Activated naive CD8-positive, alpha-beta T cell treated with anti-CD3 and anti-CD28 coated beads, Interleukin-2, amount 50 U/mL, for 24 hours (primary cell): ENCODE results near the gene ULK4.
"Not testable (repeated sequence)": the region's sequence is repeated elsewhere in the genome, so short reads cannot be mapped to it uniquely, and the experiment has no call there.

ENCODE experiments used
- ATAC-seq: fragments of 150-1000 bp; cut with Tn5 transposase; one replicate; pipeline ENCODE4 v1.10.0; 2021
- DNase-seq: peaks from one replicate; pipeline ENCODE4 v3.0.0; 2021
- H3K27ac Mint-ChIP-seq: one replicate; pipeline ENCODE4 v1.8.0; 2021; ENCODE audit warnings: mild to moderate bottlenecking, mixed read lengths
- H3K27me3 Mint-ChIP-seq: one replicate; pipeline ENCODE4 v1.8.0; 2021; ENCODE audit warnings: mixed read lengths
- H3K36me3 Mint-ChIP-seq: one replicate; pipeline ENCODE4 v1.8.0; 2021; ENCODE audit warnings: low read depth, mixed read lengths
- H3K4me1 Mint-ChIP-seq: one replicate; pipeline ENCODE4 v1.8.0; 2021; ENCODE audit warnings: mixed read lengths
- H3K4me3 Mint-ChIP-seq: one replicate; pipeline ENCODE4 v1.8.0; 2021; ENCODE audit warnings: mild to moderate bottlenecking, moderate library complexity, mixed read lengths
- H3K9me3 Mint-ChIP-seq: one replicate; pipeline ENCODE4 v1.8.0; 2021; ENCODE audit warnings: mixed read lengths

Gene ULK4

DNA sequence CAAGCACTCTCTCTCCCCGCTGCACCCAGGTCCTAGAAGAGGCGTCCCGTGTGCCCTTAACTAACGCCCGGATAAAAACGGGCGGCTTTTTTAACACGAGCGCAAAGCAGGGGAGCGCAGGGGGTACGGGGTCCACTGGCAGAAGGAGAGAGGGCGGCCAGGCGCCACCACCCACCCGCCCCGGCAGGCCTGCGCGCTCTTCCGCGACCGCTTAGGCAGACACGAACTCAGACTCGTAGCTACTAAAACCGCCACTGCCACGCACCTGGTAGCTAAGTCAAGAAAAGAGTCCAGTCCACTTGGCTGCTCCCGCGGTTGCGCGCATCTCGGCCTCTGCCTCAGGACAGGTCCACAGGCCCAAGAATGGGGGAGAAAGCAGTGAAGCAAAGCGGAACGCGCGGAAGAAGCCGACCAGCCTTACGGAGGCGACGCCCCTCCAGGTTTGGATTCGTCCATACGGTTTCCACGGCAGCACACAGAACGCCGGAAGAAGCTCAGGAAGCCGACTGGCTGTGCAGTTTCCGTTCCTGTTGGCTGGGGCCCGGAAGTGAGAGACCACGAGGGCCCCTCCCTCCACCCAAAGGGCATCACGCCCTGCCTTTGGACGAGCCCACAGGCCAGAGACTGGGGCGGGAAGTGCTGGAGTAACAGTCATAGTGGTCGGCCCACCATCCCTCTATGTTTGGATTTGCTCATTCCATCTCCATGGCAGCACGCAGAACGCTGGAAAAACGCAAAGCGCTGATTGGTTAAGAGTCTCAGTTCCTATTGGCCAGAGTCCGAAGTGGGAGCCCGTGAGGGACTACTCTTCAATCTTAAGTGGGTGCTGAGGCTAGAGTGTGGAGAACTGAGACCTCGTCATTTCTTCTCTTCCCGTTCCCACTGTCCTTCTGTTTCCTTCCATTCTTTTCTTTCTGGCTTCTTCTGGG lies at the start of gene ULK4:
ULK4 (minus strand) TSS at position 353 of the 929 bp plus-strand sequence. CDS start 7,344 bp downstream, outside the sequence.
- Mint-ChIP-seq H3K9me3 (no peaks in the 10 kb centered on the region), H3K27ac (peak within 1 kb of the TSS; percentile 94), H3K27me3 (peaks cover 2% of the 10 kb centered on the region), H3K36me3 (peaks cover 2% of the 10 kb centered on the region), H3K4me1 (peaks cover 24% of the 10 kb centered on the region), H3K4me3 (peak within 1 kb of the TSS; percentile 92)
- DNase-seq = peak; percentile 91
- ATAC-seq = peak; percentile 93

DNA sequence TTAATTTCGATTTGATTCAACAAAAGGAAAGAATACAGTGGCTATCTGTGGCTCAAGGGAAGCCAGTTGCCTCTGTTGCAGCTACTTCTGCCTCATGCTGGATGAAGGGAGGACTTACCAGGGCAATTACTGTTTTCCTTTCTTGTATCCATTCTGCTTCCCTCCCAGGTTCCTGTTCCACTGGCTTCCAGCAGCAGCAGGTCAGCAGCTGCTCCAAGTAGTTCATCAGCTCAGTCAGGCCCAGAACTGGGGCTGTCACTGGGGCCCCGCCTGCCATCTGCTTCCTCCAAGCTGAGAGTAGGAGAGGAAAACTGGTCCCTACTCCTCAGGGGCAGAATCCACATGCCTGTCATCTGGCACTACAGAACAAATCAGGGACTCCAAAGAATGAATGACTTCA lies 48.6 kb upstream of the ULK4 start:
- H3K4me3 Mint-ChIP-seq = no peak overlapping the region
- peaks cover 6% of the 10 kb centered on the region for H3K36me3 Mint-ChIP-seq
- no peaks in the 10 kb centered on the region for H3K27me3 Mint-ChIP-seq
- H3K4me1 Mint-ChIP-seq = peaks cover 30% of the 10 kb centered on the region
- DNase-seq (no peak), ATAC-seq (no peak)
- H3K9me3 Mint-ChIP-seq = no peaks in the 10 kb centered on the region
- no peak overlapping the region for H3K27ac Mint-ChIP-seq

DNA sequence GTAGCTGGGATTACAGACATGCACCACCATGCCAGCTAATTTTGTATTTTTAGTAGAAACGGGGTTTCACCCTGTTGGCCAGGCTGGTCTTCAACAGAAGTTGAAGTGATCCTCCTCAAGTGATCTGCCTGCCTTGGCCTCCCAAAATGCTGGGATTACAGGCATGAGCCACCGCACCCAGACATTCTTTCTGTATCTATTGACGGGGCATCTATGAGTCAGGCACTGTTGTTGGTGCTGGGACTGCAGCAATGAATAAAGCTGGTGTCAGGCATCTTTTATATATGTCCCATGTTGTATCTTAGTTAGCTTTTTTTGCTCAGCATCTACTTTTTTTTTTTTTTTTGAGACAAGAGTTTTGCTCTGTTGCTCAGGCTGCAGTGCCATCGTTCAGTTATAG lies 47.6 kb upstream of the ULK4 start:
- no peak overlapping the region for H3K4me3 Mint-ChIP-seq
- no peak overlapping the region for H3K27ac Mint-ChIP-seq
- no peaks in the 10 kb centered on the region for H3K9me3 Mint-ChIP-seq
- ATAC-seq (no peak), DNase-seq (no peak)
- H3K36me3 Mint-ChIP-seq = peaks cover 3% of the 10 kb centered on the region
- no peaks in the 10 kb centered on the region for H3K27me3 Mint-ChIP-seq
- peaks cover 20% of the 10 kb centered on the region for H3K4me1 Mint-ChIP-seq

DNA sequence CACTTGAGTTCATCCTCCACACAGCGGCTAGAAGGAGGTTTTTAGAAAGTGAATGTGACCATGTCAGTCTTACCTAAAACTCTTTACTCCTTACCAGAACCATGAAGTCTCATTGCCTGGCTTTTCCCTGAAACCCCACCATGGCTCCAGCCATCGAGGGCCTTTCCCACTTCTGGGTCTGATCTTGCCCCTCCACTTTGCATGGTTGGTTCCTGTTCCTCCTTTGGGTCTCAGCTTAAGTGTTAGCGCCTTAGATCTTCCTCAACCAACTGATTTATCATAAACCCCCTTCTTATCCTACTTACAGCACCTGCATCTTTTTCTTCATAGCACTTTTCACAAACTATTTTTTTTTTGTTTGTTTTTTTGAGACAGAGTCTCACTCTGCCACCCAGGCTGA lies 45.9 kb upstream of the ULK4 start:
- DNase-seq (no peak), ATAC-seq (no peak)
- no peaks in the 10 kb centered on the region for H3K36me3 Mint-ChIP-seq
- H3K4me1 Mint-ChIP-seq = peaks cover 13% of the 10 kb centered on the region
- no peaks in the 10 kb centered on the region for H3K9me3 Mint-ChIP-seq
- H3K27me3 Mint-ChIP-seq = no peaks in the 10 kb centered on the region
- H3K27ac Mint-ChIP-seq = no peak overlapping the region
- no peak overlapping the region for H3K4me3 Mint-ChIP-seq

DNA sequence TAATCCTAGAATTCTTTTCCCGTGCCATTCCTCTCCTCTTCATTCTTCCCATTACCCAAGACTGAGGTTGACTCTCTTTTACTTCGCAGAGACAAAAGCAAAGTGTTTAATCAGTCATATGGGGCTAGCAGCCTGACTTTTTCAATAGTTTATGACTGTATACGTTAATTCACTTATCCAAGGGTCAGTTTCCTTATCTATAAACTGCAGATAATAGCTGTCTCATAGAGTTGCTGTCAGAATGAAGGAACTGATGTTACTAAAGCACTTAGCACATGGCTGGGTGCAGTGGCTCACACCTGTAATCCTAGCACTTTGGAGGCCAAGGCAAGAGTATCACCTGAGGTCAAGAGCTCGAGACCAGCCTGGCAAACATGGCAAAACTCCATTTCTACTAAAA lies 43.5 kb upstream of the ULK4 start:
- no peak for DNase-seq
- H3K36me3 Mint-ChIP-seq = no peaks in the 10 kb centered on the region
- H3K4me3 Mint-ChIP-seq = no peak overlapping the region
- no peaks in the 10 kb centered on the region for H3K4me1 Mint-ChIP-seq
- no peak for ATAC-seq
- H3K27me3 Mint-ChIP-seq = no peaks in the 10 kb centered on the region
- H3K27ac Mint-ChIP-seq = no peak overlapping the region
- peaks cover 5% of the 10 kb centered on the region for H3K9me3 Mint-ChIP-seq

DNA sequence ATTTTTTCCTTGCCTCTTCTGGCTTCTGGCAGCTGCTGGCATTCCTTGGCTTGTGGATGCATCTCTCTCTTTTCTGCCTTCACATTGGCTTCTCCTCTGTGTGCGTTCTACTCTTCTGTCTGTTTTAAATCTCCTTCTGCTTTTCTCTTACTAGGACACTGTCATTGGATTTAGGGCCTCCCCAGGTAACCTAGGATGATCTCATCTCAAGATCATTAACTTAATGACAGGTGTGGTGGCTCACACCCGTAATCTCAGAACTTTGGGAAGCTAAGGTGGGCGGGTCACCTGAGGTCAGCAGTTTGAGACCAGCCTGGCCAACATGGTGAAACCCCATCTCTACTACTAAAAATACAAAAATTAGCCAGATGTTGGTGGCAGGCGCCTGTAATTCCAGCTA lies 40.9 kb upstream of the ULK4 start:
- Mint-ChIP-seq H3K9me3 (peaks cover 5% of the 10 kb centered on the region), H3K27me3 (no peaks in the 10 kb centered on the region), H3K27ac (no peak overlapping the region), H3K4me1 (no peaks in the 10 kb centered on the region), H3K36me3 (no peaks in the 10 kb centered on the region), H3K4me3 (no peak overlapping the region)
- DNase-seq (no peak), ATAC-seq (no peak)

DNA sequence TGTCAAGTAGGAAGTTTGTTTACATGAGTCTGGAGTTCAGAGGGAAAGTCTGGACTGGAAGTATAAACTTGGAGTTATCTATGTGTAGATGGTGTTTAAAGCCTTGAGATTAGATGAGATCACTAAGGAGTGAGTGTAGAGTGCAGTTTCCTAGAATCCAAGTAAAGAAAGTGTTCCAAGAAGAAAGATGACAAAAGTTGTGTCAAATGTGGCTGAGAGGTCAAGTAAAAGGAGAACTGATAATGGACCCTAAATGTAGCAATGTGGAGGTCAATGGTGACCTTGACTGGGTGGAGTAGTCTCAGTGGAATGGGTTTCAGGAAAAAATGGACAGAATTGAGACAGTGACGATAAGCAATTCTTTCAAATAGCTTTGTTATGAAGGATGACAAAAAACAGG lies 39.9 kb upstream of the ULK4 start:
- no peaks in the 10 kb centered on the region for H3K36me3 Mint-ChIP-seq
- ATAC-seq (no peak), DNase-seq (no peak)
- no peak overlapping the region for H3K4me3 Mint-ChIP-seq
- no peaks in the 10 kb centered on the region for H3K4me1 Mint-ChIP-seq
- peaks cover 5% of the 10 kb centered on the region for H3K9me3 Mint-ChIP-seq
- no peaks in the 10 kb centered on the region for H3K27me3 Mint-ChIP-seq
- no peak overlapping the region for H3K27ac Mint-ChIP-seq

DNA sequence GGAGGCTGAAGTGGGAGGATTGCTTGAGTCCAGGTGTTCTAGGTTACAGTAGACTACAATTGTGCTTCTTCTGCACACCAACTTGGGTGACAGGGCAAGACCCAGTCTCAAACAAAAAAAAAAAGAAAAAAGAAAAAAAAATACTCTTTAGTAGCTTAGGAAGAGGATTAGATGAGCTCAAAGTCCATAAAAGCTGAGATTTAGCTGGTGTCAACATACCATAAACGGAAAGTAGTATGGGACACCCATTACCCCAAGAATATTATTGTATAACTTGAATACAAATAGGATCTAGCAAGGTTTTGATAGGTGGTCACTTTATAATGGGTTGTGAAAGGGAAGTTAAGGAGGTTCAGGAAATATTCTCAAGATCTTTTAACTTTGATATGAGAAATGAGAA lies 38.0 kb upstream of the ULK4 start:
- Mint-ChIP-seq H3K27ac (no peak overlapping the region), H3K36me3 (no peaks in the 10 kb centered on the region), H3K27me3 (no peaks in the 10 kb centered on the region), H3K9me3 (peaks cover 5% of the 10 kb centered on the region), H3K4me3 (no peak overlapping the region), H3K4me1 (no peaks in the 10 kb centered on the region)
- no peak for DNase-seq
- no peak for ATAC-seq

DNA sequence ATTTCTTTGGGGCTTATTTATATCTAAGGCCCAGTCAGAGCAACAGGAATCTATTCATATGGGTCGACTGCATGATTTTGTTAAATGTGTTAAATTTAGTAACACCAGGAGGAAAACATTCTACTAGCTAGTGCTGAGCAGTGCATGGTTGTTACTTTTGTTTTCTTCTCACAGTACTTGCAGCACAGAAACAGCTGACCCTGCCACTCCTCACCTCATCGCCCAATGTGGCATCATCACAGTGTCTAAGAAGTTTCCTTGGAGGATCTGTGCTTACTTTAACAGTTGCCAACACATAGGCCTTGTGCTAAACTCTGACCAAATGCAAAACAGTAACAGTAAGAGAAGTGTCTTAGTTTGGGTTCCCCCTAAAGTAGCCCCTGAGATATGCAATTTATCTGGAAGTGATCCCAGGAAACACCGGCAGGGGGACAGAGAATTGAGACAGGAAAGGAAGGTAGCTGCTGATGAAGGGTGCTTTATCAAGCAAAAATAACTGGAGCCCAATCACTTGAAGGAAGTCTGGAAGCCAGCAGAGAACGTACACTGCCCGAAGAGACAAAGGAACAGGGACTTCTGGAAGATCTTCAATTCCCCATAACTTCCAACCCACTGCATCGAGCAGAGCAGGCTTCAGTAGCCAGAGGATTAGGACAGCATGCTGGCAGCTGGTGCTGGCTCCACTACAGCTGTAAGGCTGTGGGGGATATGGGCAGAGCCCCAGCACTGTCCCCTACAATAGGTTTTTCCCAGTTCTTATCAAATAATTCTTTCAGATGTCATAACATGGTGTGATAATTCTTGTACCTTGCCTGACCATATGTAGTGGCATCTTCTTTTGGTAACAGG lies 36.0 kb upstream of the ULK4 start:
- H3K4me3 Mint-ChIP-seq = no peak overlapping the region
- H3K9me3 Mint-ChIP-seq = peaks cover 5% of the 10 kb centered on the region
- no peak for DNase-seq
- ATAC-seq = no peak
- H3K27me3 Mint-ChIP-seq = peaks cover 4% of the 10 kb centered on the region
- no peaks in the 10 kb centered on the region for H3K36me3 Mint-ChIP-seq
- no peak overlapping the region for H3K27ac Mint-ChIP-seq
- no peaks in the 10 kb centered on the region for H3K4me1 Mint-ChIP-seq

DNA sequence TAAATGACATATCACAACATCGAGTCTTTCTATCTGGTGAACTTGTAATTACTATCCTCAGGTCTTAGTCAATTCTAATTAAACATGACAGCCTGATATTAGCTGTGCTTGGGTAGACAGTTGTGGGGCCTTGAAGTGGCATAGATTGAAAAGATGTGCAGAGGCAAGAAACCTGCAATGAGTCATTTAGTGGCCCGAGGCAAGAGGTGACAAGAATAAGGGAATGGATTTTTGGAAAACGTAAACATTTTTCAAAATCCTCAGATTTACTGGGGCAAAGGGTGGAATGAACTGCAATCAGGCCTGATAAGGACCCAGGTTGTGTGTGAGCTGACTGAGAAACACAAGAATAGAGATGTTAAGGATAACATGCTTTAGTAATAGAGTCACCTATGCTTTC lies 29.5 kb upstream of the ULK4 start:
- H3K4me1 Mint-ChIP-seq = no peaks in the 10 kb centered on the region
- H3K9me3 Mint-ChIP-seq = no peaks in the 10 kb centered on the region
- H3K4me3 Mint-ChIP-seq = no peak overlapping the region
- H3K27me3 Mint-ChIP-seq = peaks cover 4% of the 10 kb centered on the region
- H3K27ac Mint-ChIP-seq = no peak overlapping the region
- DNase-seq (no peak), ATAC-seq (no peak)
- no peaks in the 10 kb centered on the region for H3K36me3 Mint-ChIP-seq

DNA sequence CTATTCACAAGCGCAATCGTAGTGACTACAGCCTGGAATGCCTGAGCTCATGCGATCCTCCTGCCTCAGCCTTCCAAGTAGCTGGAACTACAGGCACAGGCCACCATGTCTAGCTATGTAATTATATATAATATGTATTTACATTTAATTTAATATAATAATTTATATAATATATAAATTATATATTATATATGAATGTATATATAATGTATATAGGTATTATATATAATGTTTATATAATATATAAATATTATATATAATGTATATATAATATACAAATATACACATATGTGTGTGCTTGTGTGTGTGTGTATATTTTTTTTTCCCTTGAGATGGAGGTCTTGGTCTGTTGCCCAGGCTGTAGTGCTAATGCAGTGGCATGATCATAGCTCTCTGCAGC lies 27.6 kb upstream of the ULK4 start:
- no peaks in the 10 kb centered on the region for H3K36me3 Mint-ChIP-seq

DNA sequence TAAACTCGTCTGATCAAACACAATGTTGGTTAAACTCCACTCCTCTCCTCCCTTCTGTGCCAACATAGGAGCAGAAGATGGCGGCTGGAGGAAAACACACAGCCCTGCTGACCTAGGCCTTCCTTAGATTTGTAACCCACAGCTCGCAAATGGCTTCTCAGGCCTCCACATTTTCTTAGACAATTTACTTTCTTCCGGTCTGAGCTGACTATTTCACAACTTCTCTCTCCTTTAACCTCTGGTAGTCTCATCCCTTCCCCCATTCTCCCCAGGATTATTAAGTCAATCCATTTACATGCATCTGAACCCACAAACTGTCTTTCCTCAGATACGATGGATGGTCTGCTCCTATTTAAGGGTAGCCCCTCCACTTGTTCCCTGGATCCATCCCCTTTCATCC lies 25.7 kb upstream of the ULK4 start:
- Mint-ChIP-seq H3K9me3 (no peaks in the 10 kb centered on the region), H3K4me3 (no peak overlapping the region), H3K4me1 (no peaks in the 10 kb centered on the region), H3K27me3 (no peaks in the 10 kb centered on the region), H3K27ac (no peak overlapping the region), H3K36me3 (no peaks in the 10 kb centered on the region)
- DNase-seq (no peak), ATAC-seq (no peak)

More for the DNA sequence above, 27.6 kb upstream of the ULK4 start:
- H3K4me3 Mint-ChIP-seq = no peak overlapping the region
- DNase-seq (no peak), ATAC-seq (no peak)
- peaks cover 2% of the 10 kb centered on the region for H3K27me3 Mint-ChIP-seq
- H3K4me1 Mint-ChIP-seq = no peaks in the 10 kb centered on the region
- no peak overlapping the region for H3K27ac Mint-ChIP-seq
- no peaks in the 10 kb centered on the region for H3K9me3 Mint-ChIP-seq

DNA sequence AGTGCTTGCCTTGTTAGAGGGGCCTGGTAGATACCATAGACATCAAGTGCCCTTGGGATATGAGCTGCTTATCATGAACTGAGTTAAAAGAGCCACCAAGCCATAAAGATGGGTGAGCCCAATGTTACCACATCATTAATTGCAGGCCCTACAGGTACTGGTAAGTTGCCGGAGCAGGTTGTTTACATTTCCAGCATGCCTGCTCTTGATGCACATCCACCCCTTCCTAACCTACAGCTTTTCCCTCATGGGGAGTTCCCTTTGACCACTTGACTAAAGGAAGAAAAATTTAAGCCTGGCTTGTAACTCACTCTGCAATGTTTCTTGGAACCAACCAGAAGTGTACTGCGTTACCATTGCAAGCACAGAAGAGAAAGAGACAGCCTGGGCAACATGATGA lies 24.7 kb upstream of the ULK4 start:
- no peak for ATAC-seq
- DNase-seq = no peak
- no peak overlapping the region for H3K27ac Mint-ChIP-seq
- peaks cover 2% of the 10 kb centered on the region for H3K27me3 Mint-ChIP-seq
- no peaks in the 10 kb centered on the region for H3K36me3 Mint-ChIP-seq
- H3K9me3 Mint-ChIP-seq = no peaks in the 10 kb centered on the region
- H3K4me3 Mint-ChIP-seq = no peak overlapping the region
- no peaks in the 10 kb centered on the region for H3K4me1 Mint-ChIP-seq

DNA sequence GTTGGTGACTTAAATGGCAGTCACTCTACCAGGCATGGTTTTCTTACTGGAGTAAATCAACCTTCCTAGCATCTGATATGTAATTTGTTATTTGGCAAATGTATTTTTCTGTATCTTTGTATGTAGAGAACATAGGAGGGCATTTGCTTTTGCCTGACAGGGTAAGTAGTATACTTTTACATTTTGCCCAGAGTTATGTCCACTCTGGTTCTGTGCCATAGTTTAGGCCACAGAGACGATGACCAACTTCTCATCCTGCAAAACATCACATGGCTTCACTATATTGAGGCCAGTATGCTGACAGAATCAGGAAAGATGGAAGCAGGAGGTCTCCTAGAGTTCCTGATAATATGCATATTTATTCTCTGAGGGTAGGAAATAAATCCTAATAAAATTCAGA lies 23.1 kb upstream of the ULK4 start:
- Mint-ChIP-seq H3K27ac (no peak overlapping the region), H3K36me3 (no peaks in the 10 kb centered on the region), H3K27me3 (peaks cover 2% of the 10 kb centered on the region), H3K4me1 (no peaks in the 10 kb centered on the region), H3K4me3 (no peak overlapping the region), H3K9me3 (no peaks in the 10 kb centered on the region)
- ATAC-seq (no peak), DNase-seq (no peak)

DNA sequence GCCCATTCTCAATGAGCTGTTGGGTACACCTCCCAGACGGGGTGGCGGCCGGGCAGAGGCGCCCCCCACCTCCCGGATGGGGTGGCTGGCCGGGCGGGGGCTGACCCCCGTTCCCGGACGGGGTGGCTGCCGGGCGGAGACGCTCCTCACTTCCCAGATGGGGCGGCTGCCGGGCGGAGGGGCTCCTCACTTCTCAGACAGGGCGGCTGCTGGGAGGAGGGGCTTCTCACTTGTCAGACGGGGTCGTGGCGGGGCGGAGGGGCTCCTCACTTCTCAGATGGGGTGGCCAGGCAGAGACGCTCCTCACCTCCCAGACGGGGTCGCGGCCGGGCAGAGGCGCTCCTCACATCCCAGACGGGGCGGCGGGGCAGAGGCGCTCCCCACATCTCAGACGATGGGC lies 21.2 kb upstream of the ULK4 start:
- H3K36me3 Mint-ChIP-seq, H3K4me1 Mint-ChIP-seq: not testable (repeated sequence)

More for the DNA sequence above, 21.2 kb upstream of the ULK4 start:
- not testable (repeated sequence) for DNase-seq, H3K27ac Mint-ChIP-seq, H3K4me3 Mint-ChIP-seq, ATAC-seq, H3K27me3 Mint-ChIP-seq, H3K9me3 Mint-ChIP-seq
